ENCODE results near the gene DNM3.

GRCh38 chr1:172149346-172149745 is 308.0 kb downstream of the DNM3 start:
- no peak for TF ChIP-seq POU5F1 (IDR thresholded peaks at IDR 0.05; ENCODE audit: low read depth, low read length)
- no peak for TF ChIP-seq HDAC6 (IDR thresholded peaks at IDR 0.05; ENCODE audit: low read depth, low read length)
- no peak for TF ChIP-seq SIN3A (conservative IDR thresholded peaks at IDR 0.05 in 1 of 2, IDR thresholded peaks at IDR 0.05 in 1 of 2; ENCODE audit: low read depth in 1 of 2, low read length in 2 of 2)
- no peak for TF ChIP-seq RBBP5 (IDR thresholded peaks at IDR 0.05; ENCODE audit: borderline replicate concordance, low read depth, low read length)
- no peak for TF ChIP-seq SP1 (IDR thresholded peaks at IDR 0.05; ENCODE audit: low read depth, low read length)
- TF ChIP-seq EP300 (IDR thresholded peaks at IDR 0.05; ENCODE audit: borderline replicate concordance in 1 of 2, low read depth in 2 of 2, low read length in 2 of 2): no peak
- TF ChIP-seq USF2 (IDR thresholded peaks at IDR 0.05; ENCODE audit: low read length): no peak
- no peak for TF ChIP-seq ZNF274 (IDR thresholded peaks at IDR 0.05; ENCODE audit: borderline replicate concordance, extremely low read depth, low read length)
- no peak for TF ChIP-seq POLR2A (IDR thresholded peaks at IDR 0.05; ENCODE audit: control extremely low read depth in 1 of 2, low read depth in 2 of 2, low read length in 2 of 2)
- TF ChIP-seq GTF2F1 (IDR thresholded peaks at IDR 0.05; ENCODE audit: borderline replicate concordance, low read depth, low read length): no peak
- TF ChIP-seq CTCF (IDR thresholded peaks at IDR 0.05; ENCODE audit: control extremely low read depth in 1 of 3, insufficient read depth in 1 of 3, low read depth in 1 of 3, low read length in 3 of 3): no peak
- no peak for TF ChIP-seq RAD21 (IDR thresholded peaks at IDR 0.05 in 1 of 2, conservative IDR thresholded peaks at IDR 0.05 in 1 of 2; ENCODE audit: low read depth in 2 of 2, low read length in 2 of 2)
- no peak for TF ChIP-seq ATF2 (IDR thresholded peaks at IDR 0.05; ENCODE audit: low read length)
- TF ChIP-seq CEBPB (IDR thresholded peaks at IDR 0.05; ENCODE audit: low read depth, low read length): no peak

Measured in H1 (cell line).